Duodenal mucosa (tissue), 2 donors: ENCODE measurements around the gene DOK5.

Experiments
- H3K27ac ChIP-seq: one replicate; pipeline ENCODE4 v1.7.0; 2013; ENCODE audit warnings: low read depth, low read length
- H3K27me3 ChIP-seq, 2 donors: one replicate each; pipeline ENCODE4 v1.7.0; 2013; ENCODE audit warnings: low read length in 2 of 2, control low read depth in 1 of 2; ENCODE audit not compliant: insufficient read depth in 2 of 2, control insufficient read depth in 1 of 2
- H3K36me3 ChIP-seq, 2 donors: one replicate each; pipeline ENCODE4 v1.7.0; 2013; ENCODE audit warnings: low read length in 2 of 2, control low read depth in 1 of 2; ENCODE audit not compliant: insufficient read depth in 2 of 2, control insufficient read depth in 1 of 2
- H3K4me1 ChIP-seq, 2 donors: one replicate each; pipeline ENCODE4 v1.7.0; 2013; ENCODE audit warnings: low read length in 2 of 2, control low read depth in 1 of 2; ENCODE audit not compliant: insufficient read depth in 2 of 2, control insufficient read depth in 1 of 2
- H3K4me3 ChIP-seq, 2 donors: one replicate each; pipeline ENCODE4 v1.7.0; 2013; ENCODE audit warnings: low read length in 2 of 2, low read depth in 1 of 2
- H3K9ac ChIP-seq, 2 donors: one replicate each; pipeline ENCODE4 v1.7.0; 2013; ENCODE audit warnings: low read length in 2 of 2, low read depth in 1 of 2
- H3K9me3 ChIP-seq, 2 donors: one replicate each; pipeline ENCODE4 v1.7.0; 2013; ENCODE audit warnings: low read length in 2 of 2, control low read depth in 1 of 2; ENCODE audit not compliant: control insufficient read depth in 1 of 2

The DOK5 gene

DNA sequence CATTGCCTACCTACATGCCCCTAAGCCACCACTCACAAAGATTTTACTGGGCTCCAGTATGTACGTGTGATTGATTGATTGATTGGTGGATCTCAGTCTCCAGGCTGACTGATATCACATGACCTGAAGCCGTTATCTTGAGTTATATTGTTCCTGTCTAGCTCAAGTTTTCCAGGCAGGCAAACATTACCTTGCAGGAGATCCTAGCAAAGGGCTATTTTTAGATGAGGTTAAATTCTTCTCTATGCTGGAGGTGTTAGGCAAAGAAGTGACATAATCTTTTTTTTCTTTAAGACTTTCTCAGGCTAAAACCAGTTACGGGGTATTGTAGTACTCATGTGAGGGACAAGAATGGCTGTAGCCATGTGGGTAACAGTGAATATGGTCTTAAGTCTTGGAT is 125.2 kb downstream of the DOK5 start:
- Histone ChIP-seq H3K4me3 (no peak overlapping the region), H3K4me1 (no peaks in the 10 kb centered on the region), H3K9ac (no peak overlapping the region), H3K9me3 (peaks cover 0 to 3% of the 10 kb centered on the region in 2 donors), H3K27ac (no peak overlapping the region), H3K27me3 (no peaks in the 10 kb centered on the region), H3K36me3 (no peaks in the 10 kb centered on the region)

- Histone ChIP-seq H3K9me3 (peaks cover 0 to 3% of the 10 kb centered on the region in 2 donors), H3K27ac (no peak overlapping the region), H3K36me3 (no peaks in the 10 kb centered on the region), H3K9ac (no peak overlapping the region), H3K4me3 (no peak overlapping the region), H3K4me1 (no peaks in the 10 kb centered on the region), H3K27me3 (no peaks in the 10 kb centered on the region)
These were observed 126.6 kb downstream of the DOK5 start for GRCh38 chr20:54601831-54602515.

DNA sequence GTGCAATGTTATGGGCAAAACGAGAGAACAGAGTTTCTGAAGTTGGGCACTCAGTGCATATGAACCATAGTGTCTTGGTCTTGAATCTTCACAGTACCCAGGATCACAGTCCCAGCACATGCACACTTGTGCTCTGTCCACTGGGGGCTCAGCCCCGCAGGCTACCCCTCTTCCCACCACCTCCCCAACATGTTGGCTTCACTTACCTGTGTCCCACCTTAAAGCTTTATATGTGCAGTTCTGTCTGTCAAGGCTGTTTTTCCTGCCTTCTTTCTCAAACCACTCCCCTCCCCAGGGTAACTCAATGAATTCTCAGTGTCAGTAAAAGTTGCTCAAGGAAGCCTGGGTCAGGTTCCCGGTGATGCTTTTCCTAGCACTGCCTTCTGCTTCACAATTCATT is 129.9 kb downstream of the DOK5 start:
- Histone ChIP-seq H3K9me3 (peaks cover 0 to 3% of the 10 kb centered on the region in 2 donors), H3K36me3 (no peaks in the 10 kb centered on the region), H3K4me3 (no peak overlapping the region), H3K27ac (no peak overlapping the region), H3K9ac (no peak overlapping the region), H3K27me3 (no peaks in the 10 kb centered on the region), H3K4me1 (no peaks in the 10 kb centered on the region)

- H3K27ac ChIP-seq = no peak overlapping the region
- H3K9ac ChIP-seq = no peak overlapping the region
- H3K4me3 ChIP-seq = no peak overlapping the region
- no peaks in the 10 kb centered on the region for H3K9me3 ChIP-seq
- H3K36me3 ChIP-seq = no peaks in the 10 kb centered on the region
- H3K27me3 ChIP-seq = no peaks in the 10 kb centered on the region
- no peaks in the 10 kb centered on the region for H3K4me1 ChIP-seq
These were observed 131.0 kb downstream of the DOK5 start for GRCh38 chr20:54606380-54606779.

- Histone ChIP-seq H3K9me3 (no peaks in the 10 kb centered on the region), H3K9ac (no peak overlapping the region), H3K36me3 (no peaks in the 10 kb centered on the region), H3K27me3 (no peaks in the 10 kb centered on the region), H3K4me3 (no peak overlapping the region), H3K27ac (no peak overlapping the region), H3K4me1 (no peaks in the 10 kb centered on the region)
These were observed 132.8 kb downstream of the DOK5 start for GRCh38 chr20:54608039-54608745.

- Histone ChIP-seq H3K9me3 (no peaks in the 10 kb centered on the region), H3K27ac (no peak overlapping the region), H3K36me3 (no peaks in the 10 kb centered on the region), H3K4me1 (no peaks in the 10 kb centered on the region), H3K27me3 (no peaks in the 10 kb centered on the region), H3K9ac (no peak overlapping the region), H3K4me3 (no peak overlapping the region)
These were observed 133.6 kb downstream of the DOK5 start for GRCh38 chr20:54608943-54609342.

- H3K9me3 ChIP-seq = no peaks in the 10 kb centered on the region
- H3K4me1 ChIP-seq = no peaks in the 10 kb centered on the region
- H3K36me3 ChIP-seq = no peaks in the 10 kb centered on the region
- H3K9ac ChIP-seq = no peak overlapping the region
- no peak overlapping the region for H3K4me3 ChIP-seq
- no peaks in the 10 kb centered on the region for H3K27me3 ChIP-seq
- no peak overlapping the region for H3K27ac ChIP-seq
These were observed 136.5 kb downstream of the DOK5 start for GRCh38 chr20:54611708-54612412.

- Histone ChIP-seq H3K9ac (no peak overlapping the region), H3K4me1 (no peaks in the 10 kb centered on the region), H3K4me3 (no peak overlapping the region), H3K9me3 (no peaks in the 10 kb centered on the region), H3K27ac (no peak overlapping the region), H3K36me3 (no peaks in the 10 kb centered on the region), H3K27me3 (no peaks in the 10 kb centered on the region)
These were observed 143.0 kb downstream of the DOK5 start for GRCh38 chr20:54618412-54618811.

DNA sequence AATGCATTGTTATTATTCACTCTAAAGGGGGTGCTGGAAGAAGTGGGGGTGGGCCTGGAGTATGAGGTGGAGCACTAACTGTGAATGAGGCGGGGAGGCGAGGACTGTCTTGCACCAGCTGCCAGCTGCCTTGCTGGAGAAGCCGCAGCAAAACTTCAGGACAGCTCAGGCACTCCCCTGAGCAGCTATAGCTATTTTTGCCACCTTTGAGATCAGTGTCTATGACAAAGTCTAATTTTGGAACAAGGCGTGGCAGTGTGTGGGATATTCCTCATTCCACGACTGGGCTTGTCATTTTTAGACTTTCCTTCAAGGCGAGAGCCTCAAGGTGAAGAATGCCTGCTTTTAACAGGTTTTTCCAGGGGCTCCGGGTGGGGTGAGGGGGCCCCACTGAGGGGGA is 143.8 kb downstream of the DOK5 start:
- Histone ChIP-seq H3K4me3 (no peak overlapping the region), H3K27ac (no peak overlapping the region), H3K27me3 (no peaks in the 10 kb centered on the region), H3K4me1 (no peaks in the 10 kb centered on the region), H3K9me3 (no peaks in the 10 kb centered on the region), H3K9ac (no peak overlapping the region), H3K36me3 (no peaks in the 10 kb centered on the region)

DNA sequence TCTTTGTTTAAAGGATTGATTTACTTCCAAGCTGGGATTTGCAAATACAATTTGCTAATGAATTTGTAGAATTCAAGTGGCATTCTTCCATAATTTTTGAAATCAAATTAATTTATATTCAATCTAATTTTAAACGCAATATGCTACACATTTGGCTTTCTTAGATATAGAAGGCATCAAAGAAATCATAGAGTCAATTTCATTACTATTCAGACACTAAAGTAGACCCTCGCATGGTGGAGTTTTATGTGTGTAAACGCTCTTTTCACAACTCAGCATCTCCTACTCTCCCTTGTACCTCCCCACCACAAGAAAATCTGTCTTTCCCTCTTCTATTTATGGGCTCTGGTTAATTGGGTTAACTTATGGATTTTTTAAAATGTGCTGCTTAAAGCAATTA is 144.3 kb downstream of the DOK5 start:
- H3K4me1 ChIP-seq = no peaks in the 10 kb centered on the region
- no peak overlapping the region for H3K27ac ChIP-seq
- H3K9me3 ChIP-seq = no peaks in the 10 kb centered on the region
- H3K9ac ChIP-seq = no peak overlapping the region
- H3K27me3 ChIP-seq = no peaks in the 10 kb centered on the region
- H3K4me3 ChIP-seq = no peak overlapping the region
- H3K36me3 ChIP-seq = no peaks in the 10 kb centered on the region
